Endothelial cell of umbilical vein (primary cell): ENCODE results near the gene SPATA45. TPM values are rescaled to one million over a fixed set of nuclear protein-coding genes. Genes with fewer than 3 reads are reported as not detected.

Experiments
- BruUV-seq: library from RNA; stranded (reverse); fragments of 400-500 nt; replicated peaks from 2 replicates; lab custom pipeline; 2021; lab: Mats Ljungman, UMichigan
- CTCF ChIA-PET: fragments of 300-600, 350-600 bp; sonication (Branson Sonifier 250); formaldehyde crosslinking; loops from one replicate; lab custom pipeline; 2021; ENCODE audit warnings: antibody characterized with exemption, inconsistent platforms; lab: Charles Lee
- POLR2A ChIA-PET: fragments of 300-600, 350-600 bp; sonication (Branson Sonifier 250); formaldehyde crosslinking; loops from one replicate; lab custom pipeline; 2021; ENCODE audit warnings: antibody characterized with exemption, inconsistent platforms; lab: Charles Lee
- DNase-seq: peaks from one replicate; pipeline ENCODE4 v3.0.0-alpha.2; 2011; ENCODE audit warnings: low read depth, low spot score
- FAIRE-seq: peaks from 2 replicates; lab custom pipeline; 2011; peaks lifted over from hg19 to GRCh38; lab: Jason Lieb, UNC
- H2AFZ ChIP-seq: 2 replicates; pipeline ENCODE4 v1.6.0; 2012; ENCODE audit warnings: low read depth, low read length, control low read depth, inconsistent platforms
- H3K27ac ChIP-seq: 2 replicates; pipeline ENCODE4 v1.5.1; 2011; ENCODE audit warnings: low read depth, mild to moderate bottlenecking, control low read depth, low read length, moderate library complexity; ENCODE audit not compliant: insufficient read depth
- H3K27me3 ChIP-seq, 2 experiments: 2 replicates each; pipeline versions ENCODE4 v1.6.0 to v1.6.1; 2011; ENCODE audit warnings: low read length in 2 of 2, mixed read lengths in 1 of 2; ENCODE audit not compliant: control insufficient read depth in 2 of 2, insufficient read depth in 2 of 2
- H3K36me3 ChIP-seq, 2 experiments: 2 replicates in 1 of 2; 3 replicates in 1 of 2; pipeline ENCODE4 v1.5.1; 2011; ENCODE audit warnings: low read length in 2 of 2, mild to moderate bottlenecking in 1 of 2, moderate library complexity in 1 of 2; ENCODE audit not compliant: control insufficient read depth in 2 of 2, insufficient read depth in 2 of 2; ENCODE audit errors: extremely low read depth in 1 of 2
- H3K4me1 ChIP-seq: 3 replicates; pipeline ENCODE4 v1.5.1; 2011; ENCODE audit warnings: mild to moderate bottlenecking, low read length; ENCODE audit not compliant: control insufficient read depth, insufficient read depth; ENCODE audit errors: extremely low read depth
- H3K4me2 ChIP-seq: 2 replicates; pipeline ENCODE4 v1.6.1; 2011; ENCODE audit warnings: low read length, control low read depth, mixed read lengths; ENCODE audit not compliant: insufficient read depth
- H3K4me3 ChIP-seq, 3 experiments: fragments of 200-600 bp in 1 of 3; sonication (generic), shearing (Covaris generic) in 1 of 3; replicated peaks in 1 of 3; 2 replicates each; pipeline ENCODE4 v1.5.1; 2011 to 2016; ENCODE audit warnings: control low read depth in 3 of 3, low read length in 3 of 3, mild to moderate bottlenecking in 2 of 3, inconsistent platforms in 1 of 3, low read depth in 1 of 3, moderate library complexity in 1 of 3; ENCODE audit not compliant: insufficient read depth in 1 of 3
- H3K79me2 ChIP-seq: 2 replicates; pipeline ENCODE4 v1.6.0; 2012; ENCODE audit warnings: low read length, inconsistent platforms; ENCODE audit not compliant: control insufficient read depth, insufficient read depth
- H3K9ac ChIP-seq: replicated peaks from 2 replicates; pipeline ENCODE3; 2011; ENCODE audit warnings: low read length, control low read depth; ENCODE audit not compliant: insufficient read depth; ENCODE audit errors: extremely low read depth
- H3K9me1 ChIP-seq: replicated peaks from 3 replicates; pipeline ENCODE4 v1.6.0; 2011; ENCODE audit warnings: mild to moderate bottlenecking, low read length; ENCODE audit not compliant: control insufficient read depth, insufficient read depth; ENCODE audit errors: extremely low read depth
- H3K9me3 ChIP-seq: replicated peaks from 2 replicates; pipeline ENCODE4 v1.5.1; 2012; ENCODE audit warnings: low read length, inconsistent platforms; ENCODE audit not compliant: control insufficient read depth, insufficient read depth
- H4K20me1 ChIP-seq: replicated peaks from 2 replicates; pipeline ENCODE3; 2011; ENCODE audit warnings: mild to moderate bottlenecking, low read length; ENCODE audit not compliant: control insufficient read depth, insufficient read depth; ENCODE audit errors: extremely low read depth
- EZH2 ChIP-seq: IDR thresholded peaks from 2 replicates; pipeline ENCODE4 v1.6.1; 2012; ENCODE audit warnings: borderline replicate concordance, low read depth, mild to moderate bottlenecking, moderate library complexity, low read length, inconsistent platforms; ENCODE audit not compliant: severe bottlenecking
- FOS ChIP-seq: IDR thresholded peaks from 2 replicates; pipeline ENCODE4 v1.6.1; 2011; ENCODE audit warnings: mild to moderate bottlenecking, low read length, moderate library complexity, borderline replicate concordance; ENCODE audit not compliant: insufficient read depth
- GATA2 ChIP-seq: IDR thresholded peaks from 2 replicates; pipeline ENCODE4 v1.7.0; 2011; ENCODE audit warnings: low read depth, mild to moderate bottlenecking, moderate library complexity, mixed read lengths, low read length; ENCODE audit not compliant: insufficient read length, insufficient read depth
- JUN ChIP-seq: IDR thresholded peaks from 2 replicates; pipeline ENCODE4 v1.6.1; 2011; ENCODE audit warnings: borderline replicate concordance, low read depth; ENCODE audit not compliant: insufficient read length, insufficient read depth
- MYC ChIP-seq: IDR thresholded peaks from one replicate; pipeline ENCODE4 v1.6.1; 2011; ENCODE audit warnings: mild to moderate bottlenecking, low read depth, low read length
- POLR2A ChIP-seq: IDR thresholded peaks from 2 replicates; pipeline ENCODE4 v1.6.1; 2012; ENCODE audit warnings: low read depth, mild to moderate bottlenecking, control low read depth, low read length
- POLR2AphosphoS5 ChIP-seq: IDR thresholded peaks from 2 replicates; pipeline ENCODE4 v1.6.1; 2012; ENCODE audit warnings: low read depth, mild to moderate bottlenecking, control low read depth, low read length, moderate library complexity; ENCODE audit not compliant: insufficient read depth
- dilution Hi-C: fragments of 300-500 bp; cut with MboI; formaldehyde crosslinking; loops from one replicate; pipeline ENCODE4 v1.15.0; 2019; ENCODE audit warnings: low sequenced_read_pairs; ENCODE audit not compliant: extremely low pct_ligation_motif_present
- intact Hi-C: fragments of 100-400 bp; cut with micrococcal nuclease; formaldehyde crosslinking; loops from one replicate; pipeline ENCODE4 v1.10.0; 2022
- polyA plus RNA-seq, 4 experiments: library from polyadenylated mRNA; depleted of rRNA in 3 of 4; stranded (reverse) in 3 of 4; unstranded in 1 of 4; fragments of >200 nt; gene quantifications; 2 replicates each; pipeline versions ENCODE4 v1.2.1 to v1.2.3, GENCODE V29; 2011 to 2012; ENCODE audit warnings: missing spikeins in 1 of 4
- total RNA-seq: library from RNA; stranded (reverse); gene quantifications from 2 replicates; pipeline ENCODE4 v1.2.3, GENCODE V29; 2021
- TF ChIP-seq, protein P1 (sequence below): IDR thresholded peaks from 2 replicates; pipeline ENCODE4 v1.6.1; 2011; ENCODE audit not compliant: insufficient read depth, insufficient read length
- TF ChIP-seq, protein P2 (sequence below), 2 donors: IDR thresholded peaks; 1 replicate in 1 of 2; 2 replicates in 1 of 2; pipeline ENCODE4 v1.5.1; 2011; ENCODE audit warnings: low read length in 2 of 2, mild to moderate bottlenecking in 2 of 2, moderate library complexity in 2 of 2, control low read depth in 1 of 2, inconsistent platforms in 1 of 2, low read depth in 1 of 2; ENCODE audit not compliant: insufficient read depth in 1 of 2; ENCODE audit errors: extremely low read depth in 1 of 2

SPATA45 gene
- total and polyA plus RNA-seq, 2 donors (not counting 3 experiments of a cell fraction or from before 2014, with no cell fraction given), result not detected

- TF ChIP-seq POLR2AphosphoS5 (no peak), EZH2 (no peak), MYC (no peak), FOS (no peak), JUN (no peak), GATA2 (no peak), POLR2A (no peak)
- TF ChIP-seq, protein P1, sequence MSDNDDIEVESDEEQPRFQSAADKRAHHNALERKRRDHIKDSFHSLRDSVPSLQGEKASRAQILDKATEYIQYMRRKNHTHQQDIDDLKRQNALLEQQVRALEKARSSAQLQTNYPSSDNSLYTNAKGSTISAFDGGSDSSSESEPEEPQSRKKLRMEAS, result no peak
- TF ChIP-seq, protein P2, sequence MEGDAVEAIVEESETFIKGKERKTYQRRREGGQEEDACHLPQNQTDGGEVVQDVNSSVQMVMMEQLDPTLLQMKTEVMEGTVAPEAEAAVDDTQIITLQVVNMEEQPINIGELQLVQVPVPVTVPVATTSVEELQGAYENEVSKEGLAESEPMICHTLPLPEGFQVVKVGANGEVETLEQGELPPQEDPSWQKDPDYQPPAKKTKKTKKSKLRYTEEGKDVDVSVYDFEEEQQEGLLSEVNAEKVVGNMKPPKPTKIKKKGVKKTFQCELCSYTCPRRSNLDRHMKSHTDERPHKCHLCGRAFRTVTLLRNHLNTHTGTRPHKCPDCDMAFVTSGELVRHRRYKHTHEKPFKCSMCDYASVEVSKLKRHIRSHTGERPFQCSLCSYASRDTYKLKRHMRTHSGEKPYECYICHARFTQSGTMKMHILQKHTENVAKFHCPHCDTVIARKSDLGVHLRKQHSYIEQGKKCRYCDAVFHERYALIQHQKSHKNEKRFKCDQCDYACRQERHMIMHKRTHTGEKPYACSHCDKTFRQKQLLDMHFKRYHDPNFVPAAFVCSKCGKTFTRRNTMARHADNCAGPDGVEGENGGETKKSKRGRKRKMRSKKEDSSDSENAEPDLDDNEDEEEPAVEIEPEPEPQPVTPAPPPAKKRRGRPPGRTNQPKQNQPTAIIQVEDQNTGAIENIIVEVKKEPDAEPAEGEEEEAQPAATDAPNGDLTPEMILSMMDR (IDR thresholded peaks at IDR 0.05; ENCODE audit: extremely low read depth in 1 of 2, insufficient read depth in 1 of 2, low read depth in 1 of 2, low read length in 2 of 2), result no peak
- Histone ChIP-seq H3K4me2 (no peak overlapping the region), H2AFZ (no peak overlapping the region), H3K9me1 (no peaks in the 10 kb centered on the region), H3K4me3 (no peak overlapping the region), H3K36me3 (peaks cover 0 to 6% of the 10 kb centered on the region in 2 experiments), H3K9me3 (no peaks in the 10 kb centered on the region), H3K27ac (no peak overlapping the region), H3K4me1 (no peaks in the 10 kb centered on the region), H4K20me1 (no peaks in the 10 kb centered on the region), H3K27me3 (no peaks in the 10 kb centered on the region), H3K79me2 (no peaks in the 10 kb centered on the region), H3K9ac (no peak overlapping the region)
- no TSS peak for BruUV-seq
- dilution Hi-C loops, result no loop called here
- intact Hi-C loops, result no loop called here
- ChIA-PET POLR2A (no interaction called here), CTCF (interaction anchor here (0.6 kb wide), 1 partner anchor 20 kb away, joined by 3 read pairs; no protein-coding TSS in a partner anchor)
- FAIRE-seq (no peak), DNase-seq (no peak)
Observed at GRCh38 chr1:212873518-212873917, 26.1 kb upstream of the SPATA45 start.
